Large intestine (tissue), 3 donors: ENCODE data around the gene CYTH4. TPM values are rescaled to one million over a fixed set of nuclear protein-coding genes. Genes with fewer than 3 reads are reported as not detected.
"Not testable (repeated sequence)": the region's sequence is repeated elsewhere in the genome, so short reads cannot be mapped to it uniquely, and the experiment has no call there.

Experiments used
- DNase-seq, 2 donors: peaks; one replicate each; pipeline versions ENCODE4 v3.0.0 to v3.0.0-alpha.2; 2013
- H3K27ac ChIP-seq: one replicate; pipeline ENCODE4 v1.5.1; 2013; ENCODE audit warnings: low read length
- H3K27me3 ChIP-seq: 2 replicates; pipeline ENCODE4 v1.6.1; 2013; ENCODE audit warnings: low read length; ENCODE audit not compliant: control insufficient read depth, insufficient read depth
- H3K36me3 ChIP-seq: 2 replicates; pipeline ENCODE4 v1.6.1; 2013; ENCODE audit warnings: low read length; ENCODE audit not compliant: control insufficient read depth, insufficient read depth
- H3K4me1 ChIP-seq: one replicate; pipeline ENCODE4 v1.6.1; 2013; ENCODE audit warnings: low read length; ENCODE audit not compliant: control insufficient read depth, insufficient read depth
- H3K4me3 ChIP-seq: one replicate; pipeline ENCODE4 v1.5.1; 2013; ENCODE audit warnings: low read length
- H3K9me3 ChIP-seq: one replicate; pipeline ENCODE4 v1.6.1; 2013; ENCODE audit warnings: mild to moderate bottlenecking, low read depth, low read length, moderate library complexity; ENCODE audit not compliant: control insufficient read depth
- WGBS: methylation state at CpG from one replicate; pipeline ENCODE4 v1.1.5; 2013; ENCODE audit warnings: low lambda C conversion rate; ENCODE audit not compliant: insufficient coverage; 5-methylcytosine and 5-hydroxymethylcytosine counted together
- polyA plus RNA-seq: library from polyadenylated mRNA; unstranded; fragments of 120-200 nt; gene quantifications from one replicate; pipeline ENCODE4 v1.2.1, GENCODE V29; 2013

The CYTH4 gene
- polyA plus RNA-seq, 1 donor: 4.3 TPM

DNA sequence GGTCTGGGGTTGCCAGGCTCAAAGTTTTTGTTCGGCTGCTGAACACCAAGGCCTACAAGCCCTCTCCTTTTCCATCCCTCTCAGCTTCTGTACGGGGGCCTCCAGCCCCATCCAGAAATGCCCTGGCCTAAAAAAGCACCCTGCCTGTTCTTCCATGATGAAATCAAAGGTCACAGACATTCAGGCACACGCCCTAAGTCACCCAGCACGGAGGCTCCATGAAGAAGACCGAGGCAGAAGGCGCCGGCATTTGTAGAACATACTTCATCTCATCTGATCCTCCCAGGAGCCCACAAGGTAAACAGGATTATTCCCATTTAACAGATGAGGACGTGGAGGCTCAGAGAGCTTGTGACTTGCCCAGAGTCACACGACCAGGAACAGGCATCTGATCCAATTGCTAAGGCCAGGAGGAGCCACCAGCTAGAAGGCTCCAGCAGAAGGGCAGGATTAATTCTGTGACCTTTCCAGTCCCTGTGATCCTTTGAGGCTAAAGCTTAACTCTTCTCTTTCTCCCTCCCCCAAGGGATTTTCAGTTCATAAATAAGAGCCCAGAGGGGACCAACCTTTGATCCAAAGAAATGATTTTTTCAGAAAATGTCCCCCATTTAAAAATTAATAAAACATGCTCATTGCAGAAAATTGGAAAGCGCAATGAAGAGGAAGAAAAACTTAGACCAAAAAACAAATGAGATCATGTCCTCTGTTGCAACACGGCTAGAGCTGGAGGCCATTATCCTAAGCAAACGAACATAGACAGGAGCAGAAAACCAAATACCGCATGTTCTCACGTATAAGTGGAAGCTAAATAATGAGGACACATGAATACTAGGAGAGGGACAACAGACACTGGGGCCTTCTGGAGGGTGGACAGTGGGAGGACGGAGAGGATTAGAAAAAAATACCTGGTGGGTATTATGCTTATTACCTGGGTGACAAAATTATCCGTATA, 38.7 kb downstream of the CYTH4 start:
- 40% methylated on average over 2 of the region's 16 CpGs for WGBS
- H3K4me3 ChIP-seq: no peak overlapping the region
- H3K27ac ChIP-seq: no peak overlapping the region
- H3K4me1 ChIP-seq: peaks cover 32% of the 10 kb centered on the region
- no peaks in the 10 kb centered on the region for H3K36me3 ChIP-seq
- H3K27me3 ChIP-seq: peaks cover 21% of the 10 kb centered on the region
- H3K9me3 ChIP-seq: no peaks in the 10 kb centered on the region
- DNase-seq: peak in 1 of 2 donors; percentile 34

DNA sequence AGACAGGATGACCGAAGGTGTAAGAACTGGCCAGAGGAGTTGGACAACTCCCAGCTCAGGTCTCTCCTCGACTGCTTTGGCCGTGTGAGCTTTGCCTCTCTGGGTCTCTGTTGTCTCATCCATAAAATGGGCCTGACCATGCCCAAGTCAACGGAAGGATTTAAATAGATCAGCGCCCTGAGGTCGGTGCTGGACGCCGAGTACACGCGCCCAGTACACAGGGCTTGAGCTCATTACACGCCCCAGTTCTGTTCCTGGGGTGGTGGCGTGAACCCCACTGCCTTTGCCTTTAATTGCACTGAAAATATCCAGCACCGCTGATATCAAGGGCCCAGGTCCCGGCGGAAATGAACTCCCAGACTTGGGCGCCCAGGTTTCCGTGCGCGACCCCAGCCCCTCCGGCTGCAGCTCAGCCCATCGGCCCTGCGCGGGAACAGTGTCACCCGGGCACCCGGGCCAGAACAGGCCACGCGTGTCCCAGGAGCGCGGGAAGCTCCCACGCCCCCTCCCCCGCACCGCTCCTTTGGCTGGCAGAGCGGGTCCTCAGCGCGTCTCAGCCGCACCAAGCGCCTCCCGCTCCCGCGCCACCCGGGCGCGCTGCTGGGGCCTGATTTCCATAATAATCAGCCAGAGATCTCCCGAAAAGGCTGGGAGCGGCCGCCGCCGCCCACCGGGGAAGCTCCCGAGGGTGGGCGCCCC, 42.2 kb downstream of the CYTH4 start:
- Histone ChIP-seq H3K9me3 (no peaks in the 10 kb centered on the region), H3K27ac (peak overlapping the region; percentile 76), H3K4me1 (peaks cover 41% of the 10 kb centered on the region), H3K4me3 (peak overlapping the region; percentile 32), H3K27me3 (peaks cover 28% of the 10 kb centered on the region), H3K36me3 (no peaks in the 10 kb centered on the region)
- WGBS: no CpG with 5 or more reads among the region's 51 CpGs
- peak in 1 of 2 donors; percentile 53 for DNase-seq

DNA sequence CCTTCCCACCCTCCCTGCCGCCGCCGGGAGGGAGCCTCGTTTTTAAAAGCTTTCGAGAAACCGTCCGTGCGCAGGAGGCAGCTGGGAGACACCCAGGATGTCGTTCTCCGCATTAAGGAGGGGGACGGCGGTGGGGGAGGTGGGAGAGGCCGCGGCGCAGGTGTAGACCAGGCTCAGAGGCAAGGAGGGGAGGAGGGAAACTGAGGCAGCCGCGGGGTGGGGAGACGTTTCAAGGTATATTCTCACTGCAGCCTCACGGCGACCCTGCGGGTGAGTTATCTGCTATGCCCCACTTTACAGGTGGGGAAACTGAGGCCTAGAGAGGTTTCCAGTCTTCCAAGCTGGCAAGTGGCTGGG, 42.7 kb downstream of the CYTH4 start:
- WGBS: no CpG with 5 or more reads among the region's 21 CpGs
- peaks cover 43% of the 10 kb centered on the region for H3K4me1 ChIP-seq
- DNase-seq: no peak
- no peaks in the 10 kb centered on the region for H3K9me3 ChIP-seq
- H3K4me3 ChIP-seq: peak overlapping the region; percentile 32
- H3K27me3 ChIP-seq: peaks cover 28% of the 10 kb centered on the region
- H3K27ac ChIP-seq: no peak overlapping the region
- H3K36me3 ChIP-seq: no peaks in the 10 kb centered on the region

DNA sequence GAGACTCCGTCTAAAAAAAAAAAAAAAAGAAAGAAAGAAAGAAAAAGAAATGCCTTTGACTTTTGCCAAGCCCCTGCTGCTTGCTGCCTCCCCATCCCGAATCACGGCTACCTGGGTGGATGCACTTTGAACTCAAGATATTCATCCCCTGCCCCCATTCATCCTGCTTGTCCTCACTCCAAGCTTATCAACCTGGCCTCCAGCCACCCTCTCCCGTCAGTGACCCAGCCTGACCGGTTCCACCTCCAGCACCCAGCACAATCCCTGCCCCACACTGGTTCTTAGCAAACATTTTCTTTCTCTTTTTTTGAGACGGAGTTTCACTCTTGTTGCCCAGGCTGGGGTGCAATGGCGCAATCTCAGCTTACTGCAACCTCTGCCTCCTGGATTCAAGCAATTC, 44.4 kb downstream of the CYTH4 start:
- DNase-seq: peak in 1 of 2 donors; percentile 87
- Histone ChIP-seq H3K4me1 (peaks cover 44% of the 10 kb centered on the region), H3K9me3 (no peaks in the 10 kb centered on the region), H3K27me3 (peaks cover 28% of the 10 kb centered on the region), H3K27ac (peak overlapping the region; percentile 9), H3K4me3 (no peak overlapping the region), H3K36me3 (no peaks in the 10 kb centered on the region)
- WGBS: 0% methylated on average over 1 of the region's 7 CpGs

GRCh38 chr22:37328017-37328416, 45.7 kb downstream of the CYTH4 start:
- Histone ChIP-seq H3K4me3 (no peak overlapping the region), H3K27ac (no peak overlapping the region), H3K36me3 (no peaks in the 10 kb centered on the region), H3K4me1 (peaks cover 38% of the 10 kb centered on the region), H3K9me3 (no peaks in the 10 kb centered on the region), H3K27me3 (peaks cover 38% of the 10 kb centered on the region)
- DNase-seq: no peak
- no CpG with 5 or more reads among the region's 8 CpGs for WGBS

GRCh38 chr22:37328538-37329237, 46.4 kb downstream of the CYTH4 start:
- H3K9me3 ChIP-seq, H3K36me3 ChIP-seq, H3K27ac ChIP-seq, H3K4me3 ChIP-seq, DNase-seq: not testable (repeated sequence)
- 84% methylated on average over 2 of the region's 6 CpGs for WGBS
- H3K4me1 ChIP-seq: peaks cover 33% of the 10 kb centered on the region
- peaks cover 44% of the 10 kb centered on the region for H3K27me3 ChIP-seq

DNA sequence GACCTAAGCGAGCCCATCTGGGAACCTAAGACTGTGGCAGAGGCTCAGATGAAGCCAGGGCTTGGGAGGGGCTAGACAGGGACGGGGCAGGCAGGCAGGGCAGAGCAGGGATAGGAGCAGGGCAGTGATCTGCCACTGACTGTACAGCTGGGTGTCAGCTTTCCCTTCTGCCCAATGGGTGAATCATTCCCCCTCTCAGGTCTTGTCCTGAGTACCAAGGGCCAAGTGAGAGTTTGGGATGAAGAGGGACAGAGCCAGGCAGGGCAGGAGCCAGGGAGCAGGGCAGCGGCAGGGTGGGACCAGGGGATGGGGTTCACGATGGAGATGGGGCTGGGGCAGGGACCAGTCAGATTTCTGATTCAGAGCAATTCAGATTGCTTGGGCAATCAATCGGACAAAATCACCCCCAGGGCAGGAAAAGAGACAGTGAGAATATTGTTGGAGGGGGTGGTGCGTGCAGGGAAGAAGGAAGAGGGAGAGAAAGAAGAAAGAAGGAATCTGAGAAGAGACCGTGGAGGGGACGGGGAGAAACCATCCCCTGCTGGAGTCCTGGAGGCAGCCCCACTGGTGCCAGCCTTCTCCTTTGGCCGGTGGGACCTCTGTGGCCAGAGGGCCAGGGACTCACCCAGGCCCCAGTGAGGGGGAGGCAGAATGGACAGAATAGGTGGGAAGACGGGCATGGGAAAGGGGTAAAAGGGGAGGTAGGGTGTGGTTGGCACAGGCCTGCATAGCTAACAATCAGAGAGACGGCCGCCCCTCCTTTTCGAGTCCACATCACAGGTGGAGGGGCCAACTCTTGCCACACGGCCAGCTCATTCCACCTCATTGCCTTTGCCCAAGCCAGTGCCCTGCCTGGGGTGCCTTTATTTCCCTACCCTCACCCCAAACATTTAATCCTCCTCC, 47.2 kb downstream of the CYTH4 start:
- Histone ChIP-seq H3K27ac (no peak overlapping the region), H3K9me3 (no peaks in the 10 kb centered on the region), H3K36me3 (no peaks in the 10 kb centered on the region), H3K27me3 (peaks cover 44% of the 10 kb centered on the region), H3K4me1 (peaks cover 30% of the 10 kb centered on the region), H3K4me3 (no peak overlapping the region)
- 68% methylated on average over 3 of the region's 14 CpGs for WGBS
- no peak for DNase-seq

- peaks cover 4% of the 10 kb centered on the region for H3K9me3 ChIP-seq
- peaks cover 45% of the 10 kb centered on the region for H3K27me3 ChIP-seq
- no peak overlapping the region for H3K27ac ChIP-seq
- no CpG with 5 or more reads among the region's 9 CpGs for WGBS
- H3K36me3 ChIP-seq: no peaks in the 10 kb centered on the region
- peaks cover 29% of the 10 kb centered on the region for H3K4me1 ChIP-seq
- H3K4me3 ChIP-seq: no peak overlapping the region
- peak; percentile 81 to 92 for DNase-seq
Observed at GRCh38 chr22:37330200-37331033, 48.1 kb downstream of the CYTH4 start.

DNA sequence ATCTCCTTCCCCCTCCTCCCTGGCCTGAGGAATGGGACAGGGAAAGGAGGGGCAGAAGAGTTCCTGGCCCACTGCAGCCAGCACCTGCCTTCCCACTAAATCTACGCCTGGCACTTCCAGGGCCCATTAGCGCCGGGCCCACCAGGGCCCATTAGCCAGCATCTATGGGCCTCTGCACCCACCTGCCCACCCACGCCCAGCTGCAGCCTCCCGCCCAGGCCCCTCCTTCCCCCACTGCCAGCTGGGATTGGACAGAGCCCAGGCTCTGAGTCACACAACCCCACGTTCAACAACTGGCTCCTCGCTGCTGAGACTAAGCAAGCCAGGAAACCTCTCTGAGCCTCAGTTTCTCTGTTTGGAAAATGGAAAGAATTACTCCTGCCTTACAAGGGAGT, 48.7 kb downstream of the CYTH4 start:
- DNase-seq: no peak
- Histone ChIP-seq H3K36me3 (no peaks in the 10 kb centered on the region), H3K4me1 (peaks cover 33% of the 10 kb centered on the region), H3K27me3 (peaks cover 47% of the 10 kb centered on the region), H3K9me3 (peaks cover 4% of the 10 kb centered on the region), H3K27ac (no peak overlapping the region), H3K4me3 (no peak overlapping the region)
- no CpG with 5 or more reads among the region's 7 CpGs for WGBS
